ENCODE data around the gene S1PR4. TPM values are rescaled to one million over a fixed set of nuclear protein-coding genes. Genes with fewer than 3 reads are reported as not detected.
A peak's percentile ranks its signal among the peaks of the same experiment; 100 is the strongest.

The S1PR4 gene
- total and polyA plus RNA-seq, 8 donors, result 0.23 to 1.1 (median 0.90) TPM; not detected in 2

- no peaks in the 10 kb centered on the region for H3K4me1 ChIP-seq
- TF ChIP-seq, protein P1, sequence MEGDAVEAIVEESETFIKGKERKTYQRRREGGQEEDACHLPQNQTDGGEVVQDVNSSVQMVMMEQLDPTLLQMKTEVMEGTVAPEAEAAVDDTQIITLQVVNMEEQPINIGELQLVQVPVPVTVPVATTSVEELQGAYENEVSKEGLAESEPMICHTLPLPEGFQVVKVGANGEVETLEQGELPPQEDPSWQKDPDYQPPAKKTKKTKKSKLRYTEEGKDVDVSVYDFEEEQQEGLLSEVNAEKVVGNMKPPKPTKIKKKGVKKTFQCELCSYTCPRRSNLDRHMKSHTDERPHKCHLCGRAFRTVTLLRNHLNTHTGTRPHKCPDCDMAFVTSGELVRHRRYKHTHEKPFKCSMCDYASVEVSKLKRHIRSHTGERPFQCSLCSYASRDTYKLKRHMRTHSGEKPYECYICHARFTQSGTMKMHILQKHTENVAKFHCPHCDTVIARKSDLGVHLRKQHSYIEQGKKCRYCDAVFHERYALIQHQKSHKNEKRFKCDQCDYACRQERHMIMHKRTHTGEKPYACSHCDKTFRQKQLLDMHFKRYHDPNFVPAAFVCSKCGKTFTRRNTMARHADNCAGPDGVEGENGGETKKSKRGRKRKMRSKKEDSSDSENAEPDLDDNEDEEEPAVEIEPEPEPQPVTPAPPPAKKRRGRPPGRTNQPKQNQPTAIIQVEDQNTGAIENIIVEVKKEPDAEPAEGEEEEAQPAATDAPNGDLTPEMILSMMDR (IDR thresholded peaks at IDR 0.05), result no peak
- no peak for FAIRE-seq
- ATAC-seq, result no peak
- DNase-seq, result no peak
- intact Hi-C loops (cut with DNase I), result no loop called here
- no peaks in the 10 kb centered on the region for H3K9me3 ChIP-seq
- no peak overlapping the region for H3K27ac ChIP-seq
- no peaks in the 10 kb centered on the region for H3K27me3 ChIP-seq
- H3K4me3 ChIP-seq, result no peak overlapping the region
- H3K36me3 ChIP-seq, result no peaks in the 10 kb centered on the region
Measured at GRCh38 chr19:3140667-3141038, 37.9 kb upstream of the S1PR4 start.

- DNase-seq, result no peak
- Histone ChIP-seq H3K36me3 (no peaks in the 10 kb centered on the region), H3K4me3 (no peak overlapping the region), H3K27me3 (no peaks in the 10 kb centered on the region), H3K27ac (peak overlapping the region in 2 of 4 donors; percentile 52 to 55), H3K4me1 (no peaks in the 10 kb centered on the region), H3K9me3 (no peaks in the 10 kb centered on the region)
- intact Hi-C loops (cut with DNase I), result no loop called here
- no peak for FAIRE-seq
- WGBS, 2 donors, result 48 to 66% methylated on average over 6 of the region's 6 CpGs
- ATAC-seq, result peak in 3 of 4 donors; percentile 24 to 55 (median 48)
- TF ChIP-seq, protein P1 (IDR thresholded peaks at IDR 0.05), result no peak
Measured at GRCh38 chr19:3142292-3142670, 36.3 kb upstream of the S1PR4 start.

- no peaks in the 10 kb centered on the region for H3K36me3 ChIP-seq
- FAIRE-seq (no peak), ATAC-seq (no peak), DNase-seq (no peak)
- TF ChIP-seq, protein P1 (IDR thresholded peaks at IDR 0.05), result no peak
- WGBS, 2 donors, result 53 to 60% methylated on average over 11 of the region's 11 CpGs
- no peak overlapping the region for H3K4me3 ChIP-seq
- no peaks in the 10 kb centered on the region for H3K4me1 ChIP-seq
- no peaks in the 10 kb centered on the region for H3K27me3 ChIP-seq
- H3K9me3 ChIP-seq, result no peaks in the 10 kb centered on the region
- peak overlapping the region in 2 of 4 donors; percentile 52 to 55 for H3K27ac ChIP-seq
- intact Hi-C loops (cut with DNase I), result no loop called here
Measured at GRCh38 chr19:3142781-3143337, 35.7 kb upstream of the S1PR4 start.

GRCh38 chr19:3145909-3146676 lies 32.5 kb upstream of the S1PR4 start:
- no peak overlapping the region for H3K27ac ChIP-seq
- DNase-seq (peak in 1 of 6 donors; percentile 60), ATAC-seq (peak in 2 of 4 donors; percentile 28 to 64), FAIRE-seq (no peak)
- intact Hi-C loops (cut with DNase I), result no loop called here
- H3K9me3 ChIP-seq, result no peaks in the 10 kb centered on the region
- WGBS, 2 donors, result 60 to 61% methylated on average over 18 to 20 of the region's 20 CpGs
- no peak overlapping the region for H3K4me3 ChIP-seq
- TF ChIP-seq, protein P1 (IDR thresholded peaks at IDR 0.05), result no peak
- H3K4me1 ChIP-seq, result no peaks in the 10 kb centered on the region
- H3K36me3 ChIP-seq, result no peaks in the 10 kb centered on the region
- no peaks in the 10 kb centered on the region for H3K27me3 ChIP-seq

DNA sequence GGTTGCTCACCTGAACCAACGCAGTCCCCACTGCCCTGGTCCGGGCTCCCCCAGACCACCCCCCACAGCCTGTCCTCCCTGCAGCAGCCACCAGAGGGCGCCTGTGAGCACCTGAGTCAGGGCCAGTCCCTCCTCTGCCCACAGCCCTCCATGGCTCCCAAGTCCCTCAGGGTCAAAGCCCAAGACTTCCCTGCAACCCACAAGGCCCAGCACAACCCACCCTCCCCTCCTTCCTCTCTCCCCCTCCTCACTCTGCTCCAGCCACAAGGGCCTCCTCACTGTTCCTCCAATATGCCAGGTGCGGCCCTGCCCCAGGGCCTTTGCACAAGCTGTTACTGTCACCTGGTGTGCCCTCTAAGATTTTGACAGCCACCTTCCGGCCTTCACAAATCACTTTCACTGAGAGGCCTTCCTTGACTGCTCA lies 31.9 kb upstream of the S1PR4 start:
- peak in 1 of 6 donors; percentile 45 for DNase-seq
- peak in 2 of 4 donors; percentile 30 to 32 for ATAC-seq
- no peaks in the 10 kb centered on the region for H3K4me1 ChIP-seq
- H3K4me3 ChIP-seq, result no peak overlapping the region
- H3K27me3 ChIP-seq, result no peaks in the 10 kb centered on the region
- WGBS, 2 donors, result 58 to 61% methylated on average over 5 of the region's 5 CpGs
- no peaks in the 10 kb centered on the region for H3K9me3 ChIP-seq
- intact Hi-C loops (cut with DNase I), result no loop called here
- H3K36me3 ChIP-seq, result no peaks in the 10 kb centered on the region
- FAIRE-seq, result no peak
- TF ChIP-seq, protein P1 (IDR thresholded peaks at IDR 0.05), result peak; percentile 24 to 47 (median 40)
- H3K27ac ChIP-seq, result no peak overlapping the region
